ENCODE results near the gene SEMA3A.
"Not testable (repeated sequence)": the region's sequence is repeated elsewhere in the genome, so short reads cannot be mapped to it uniquely, and the experiment has no call there.

SEMA3A gene

GRCh38 chr7:84154991-84155781, 39.4 kb downstream of the SEMA3A start:
- DNase-seq (ENCODE audit: low read depth): no peak

DNA sequence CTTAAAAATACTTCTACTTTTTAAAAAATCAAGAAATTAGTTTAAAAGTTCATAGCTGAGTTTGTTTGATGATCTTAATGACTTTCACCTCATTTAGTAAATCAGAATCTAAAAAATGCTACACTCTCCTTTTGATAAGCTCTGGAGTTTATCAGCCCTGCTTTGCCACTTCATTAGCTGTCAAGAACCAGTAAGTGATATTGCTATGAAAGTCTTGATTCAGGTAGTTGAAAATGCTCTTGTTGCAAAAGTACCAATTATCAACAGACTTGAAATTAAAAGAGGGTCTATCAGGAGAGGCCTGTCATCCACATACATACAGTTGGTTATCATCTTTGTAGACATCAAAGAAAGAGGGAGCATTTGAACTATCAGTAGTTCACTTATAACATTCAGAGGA, 41.6 kb downstream of the SEMA3A start:
- no peak for DNase-seq (ENCODE audit: low read depth)

DNA sequence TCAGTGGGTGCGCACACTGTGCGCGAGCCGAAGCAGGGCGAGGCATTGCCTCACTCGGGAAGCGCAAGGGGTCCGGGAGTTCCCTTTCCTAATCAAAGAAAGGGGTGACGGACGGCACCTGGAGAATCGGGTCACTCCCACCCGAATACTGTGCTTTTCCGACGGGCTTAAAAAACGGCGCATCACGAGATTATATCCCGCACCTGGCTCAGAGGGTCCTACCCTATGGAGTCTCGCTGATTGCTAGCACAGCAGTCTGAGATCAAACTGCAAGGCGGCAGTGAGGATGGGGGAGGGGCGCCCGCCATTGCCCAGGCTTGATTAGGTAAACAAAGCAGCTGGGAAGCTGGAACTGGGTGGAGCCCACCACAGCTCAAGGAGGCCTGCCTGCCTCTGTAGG, 44.2 kb downstream of the SEMA3A start:
- not testable (repeated sequence) for DNase-seq (ENCODE audit: low read depth)

- no peak for DNase-seq (ENCODE audit: low read depth)
Observed at GRCh38 chr7:84149573-84149972, 45.0 kb downstream of the SEMA3A start.

DNA sequence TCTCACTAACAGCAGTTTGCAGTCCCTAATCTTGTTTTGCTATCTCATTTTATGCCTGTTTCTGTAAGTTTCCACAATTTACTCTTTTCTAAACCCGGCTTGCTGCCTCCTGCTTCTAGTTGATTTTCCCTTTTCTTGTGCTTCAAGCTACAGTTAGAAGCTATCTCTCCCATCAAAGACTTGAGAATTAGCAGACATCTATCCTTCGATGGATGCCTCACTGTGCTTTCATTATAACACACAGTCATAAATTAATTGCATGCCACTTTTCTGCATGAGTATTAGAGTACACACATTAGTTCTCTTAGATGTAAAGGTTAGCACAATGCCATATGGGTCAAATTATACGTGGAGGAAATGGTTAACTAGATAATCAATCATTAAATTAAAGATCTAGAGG, 48.7 kb downstream of the SEMA3A start:
- DNase-seq (ENCODE audit: low read depth): no peak

DNA sequence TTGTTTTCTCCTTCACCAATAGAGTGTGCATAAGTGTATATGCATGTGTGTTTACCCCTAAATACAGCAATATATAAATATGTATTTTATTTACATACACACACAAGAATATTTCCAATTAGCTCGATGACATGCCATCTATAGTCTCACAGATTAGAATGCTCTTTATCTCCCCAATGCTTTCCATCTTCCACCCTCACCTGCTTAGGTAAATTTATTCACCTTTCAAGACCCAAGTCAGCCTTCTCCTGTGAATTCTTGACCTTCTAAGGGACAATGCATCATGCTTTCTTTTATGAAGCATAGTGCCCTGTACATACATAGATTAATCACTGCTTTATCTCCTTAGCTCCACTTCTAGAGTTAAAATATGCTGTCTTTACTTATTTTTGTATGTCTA, 49.7 kb downstream of the SEMA3A start:
- no peak for DNase-seq (ENCODE audit: low read depth)

DNA sequence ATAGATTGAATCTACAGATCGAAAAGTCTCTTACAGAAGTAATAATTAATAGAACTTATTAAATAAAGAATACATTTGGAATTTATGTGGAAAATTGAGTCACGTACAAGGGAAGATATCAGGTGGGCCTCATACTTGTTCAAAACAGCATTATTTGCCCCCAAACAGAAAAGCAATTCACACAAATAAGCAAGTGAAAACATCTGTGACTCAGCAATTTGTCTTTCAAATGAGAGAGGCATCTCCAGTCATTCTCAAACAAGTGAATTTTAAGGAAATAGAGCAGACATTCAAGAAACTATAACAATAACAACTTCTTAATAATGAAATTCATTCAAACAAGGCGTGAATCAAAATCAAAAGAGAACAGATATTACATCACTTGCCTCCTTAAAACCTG, 50.1 kb downstream of the SEMA3A start:
- DNase-seq (ENCODE audit: low read depth): no peak

DNA sequence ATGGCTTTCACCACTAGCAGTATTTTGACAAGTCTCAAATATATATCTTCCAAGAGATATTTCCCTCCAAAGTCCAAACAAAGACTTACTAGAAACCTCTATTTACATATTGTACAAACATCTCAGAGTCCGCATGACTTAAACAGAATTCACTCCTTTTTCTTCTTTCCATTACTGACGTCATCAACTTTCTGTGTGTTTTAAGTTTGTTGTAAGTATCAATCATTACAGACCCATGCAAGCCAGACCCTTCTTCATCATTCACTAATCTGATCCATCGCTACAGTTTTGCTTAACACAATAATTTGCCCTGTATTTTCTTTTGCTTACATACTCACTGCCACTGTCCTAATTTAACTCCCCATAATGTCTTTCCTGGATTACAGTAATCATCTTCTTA, 51.9 kb downstream of the SEMA3A start:
- no peak for DNase-seq (ENCODE audit: low read depth)

- no peak for DNase-seq (ENCODE audit: low read depth)
Observed at GRCh38 chr7:84139986-84140729, 54.4 kb downstream of the SEMA3A start.

- no peak for DNase-seq (ENCODE audit: low read depth)
Observed at GRCh38 chr7:84138411-84138810, 56.2 kb downstream of the SEMA3A start.

GRCh38 chr7:84137812-84138211, 56.8 kb downstream of the SEMA3A start:
- DNase-seq (ENCODE audit: low read depth): no peak

- no peak for DNase-seq (ENCODE audit: low read depth)
Observed at GRCh38 chr7:84136809-84137208, 57.8 kb downstream of the SEMA3A start.

DNA sequence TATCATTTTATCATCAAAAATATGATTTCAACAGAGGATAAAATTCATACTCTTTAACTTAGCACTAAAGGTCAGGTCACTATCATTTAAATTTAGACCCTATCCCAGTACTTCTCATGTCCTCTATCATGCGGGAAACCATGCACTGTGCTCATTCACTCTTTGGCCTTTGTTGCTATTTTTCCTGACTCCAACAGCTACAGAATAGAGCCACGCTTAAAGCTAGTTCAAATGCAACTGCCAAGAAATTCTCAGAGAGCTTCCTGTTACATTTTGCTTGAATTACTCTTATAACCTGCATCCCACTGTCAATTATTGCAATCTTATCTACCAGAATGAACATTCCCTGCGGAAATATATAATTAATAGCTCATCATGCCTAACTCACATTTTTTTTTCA, 58.3 kb downstream of the SEMA3A start:
- no peak for DNase-seq (ENCODE audit: low read depth)

- DNase-seq (ENCODE audit: low read depth): no peak
Observed at GRCh38 chr7:84134169-84134568, 60.4 kb downstream of the SEMA3A start.

DNA sequence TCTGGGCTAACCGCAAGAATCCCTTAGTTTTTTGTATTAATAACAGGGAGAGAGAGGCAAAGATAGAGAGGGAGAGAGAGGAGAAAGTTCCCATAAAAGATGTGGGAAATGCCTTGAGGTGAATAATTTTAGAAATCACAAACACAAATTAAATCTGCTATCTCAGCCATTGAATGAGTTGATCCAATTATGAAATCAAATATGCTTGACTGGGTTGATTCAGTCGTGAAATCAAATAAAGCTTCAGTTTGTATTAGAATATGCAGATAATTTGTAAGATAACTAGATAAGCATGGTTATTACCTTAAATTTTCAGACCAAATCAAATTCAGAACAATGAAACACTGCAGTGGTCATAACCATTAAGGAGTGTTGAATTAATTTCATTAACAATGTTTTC, 68.9 kb downstream of the SEMA3A start:
- no peak for DNase-seq (ENCODE audit: low read depth)

DNA sequence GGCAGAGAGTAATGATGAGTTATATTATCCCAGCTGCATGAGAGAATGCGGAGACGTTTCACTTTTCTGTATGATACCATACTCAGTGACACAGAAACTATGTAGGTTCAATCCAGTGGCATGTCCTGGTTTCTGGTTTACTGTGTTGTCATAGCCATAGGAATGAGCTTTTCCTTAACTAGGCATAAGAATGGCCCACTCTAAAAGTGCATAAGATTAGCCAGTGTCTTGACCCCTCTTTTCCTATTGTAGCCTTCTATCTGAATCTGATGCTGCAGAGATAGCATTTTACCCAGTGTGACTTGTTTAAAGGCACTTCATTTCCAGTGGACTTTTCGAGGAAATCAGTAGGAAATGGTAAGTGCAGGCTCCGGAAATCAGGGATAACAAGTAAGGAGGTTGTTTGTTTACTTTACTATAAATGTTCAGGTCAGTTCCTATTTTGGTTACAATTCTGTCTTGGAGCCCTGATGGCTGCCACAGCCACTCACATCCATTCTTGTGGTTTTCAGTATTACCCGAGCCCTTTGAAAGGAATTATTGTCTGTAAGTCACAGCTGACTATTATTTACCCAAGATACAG, 70.5 kb downstream of the SEMA3A start:
- DNase-seq (ENCODE audit: low read depth): no peak

GRCh38 chr7:84122582-84123360, 71.8 kb downstream of the SEMA3A start:
- no peak for DNase-seq (ENCODE audit: low read depth)

DNA sequence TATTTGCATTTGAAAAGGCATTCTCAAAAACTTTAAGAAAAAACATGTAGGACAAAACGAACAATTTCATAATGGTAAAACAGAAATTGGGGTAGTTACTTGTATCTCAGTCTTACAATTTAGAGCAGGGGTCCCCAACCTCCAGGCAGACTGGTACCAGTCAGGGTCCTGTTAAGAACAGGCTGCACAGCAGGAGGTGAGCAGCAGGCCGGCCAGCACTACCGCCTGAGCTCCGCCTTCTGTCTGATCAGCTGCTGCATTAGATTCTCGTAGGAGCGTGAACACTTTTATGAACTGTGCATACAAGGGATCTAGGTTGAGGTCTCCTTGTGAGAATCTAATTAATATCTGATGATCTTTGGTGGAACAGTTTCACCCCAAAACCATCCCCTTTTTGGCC, 77.3 kb downstream of the SEMA3A start:
- DNase-seq (ENCODE audit: low read depth): no peak

GRCh38 chr7:84113906-84114850, 80.4 kb downstream of the SEMA3A start:
- DNase-seq (ENCODE audit: low read depth): no peak

DNA sequence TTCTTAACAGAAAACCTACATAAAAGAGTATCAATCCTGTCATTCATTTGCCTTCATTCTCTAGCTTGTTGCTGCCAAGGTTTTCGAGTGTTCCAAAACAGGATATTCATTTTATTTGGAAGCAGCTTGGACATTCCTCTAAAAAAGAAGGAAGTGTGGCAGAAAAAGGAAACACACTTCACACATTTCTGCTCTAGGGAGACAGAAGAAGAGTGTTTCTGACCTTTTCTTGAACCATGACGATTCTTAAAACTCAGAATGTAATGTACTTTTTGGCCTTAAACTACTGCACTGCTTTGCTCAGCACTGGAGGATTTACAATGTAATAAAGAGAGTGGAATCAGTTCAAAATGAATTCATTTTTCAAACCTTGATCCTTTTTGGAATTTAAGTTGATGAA, 81.3 kb downstream of the SEMA3A start:
- DNase-seq (ENCODE audit: low read depth): no peak

- no peak for DNase-seq (ENCODE audit: low read depth)
Observed at GRCh38 chr7:84112771-84113170, 81.8 kb downstream of the SEMA3A start.
